ENCODE data around the gene EIF3F. TPM values are rescaled to one million over a fixed set of nuclear protein-coding genes. Genes with fewer than 3 reads are reported as not detected.
"Not testable (repeated sequence)": the region's sequence is repeated elsewhere in the genome, so short reads cannot be mapped to it uniquely, and the experiment has no call there.

EIF3F gene
- total RNA-seq, 2 experiments from 2014 or later = 212 to 222 TPM

- ATAC-seq (no peak), DNase-seq (no peak)
- Mint-ChIP-seq H3K27me3 (ENCODE audit: low read depth) (peaks cover 10% of the 10 kb centered on the region), H3K9me3 (ENCODE audit: insufficient read depth) (no peaks in the 10 kb centered on the region), H3K4me3 (no peak overlapping the region), H3K36me3 (ENCODE audit: low read depth) (no peaks in the 10 kb centered on the region), H3K4me1 (ENCODE audit: low read depth) (no peaks in the 10 kb centered on the region), H3K27ac (no peak overlapping the region)
- ChIA-PET POLR2A (no interaction called here), CTCF (interaction anchor here (0.7 to 1.2 kb wide), 3 partner anchors 19 to 88 kb away, joined by 3 to 4 read pairs (median 3); no protein-coding TSS in a partner anchor)
Measured at GRCh38 chr11:7969756-7970646, 17.1 kb upstream of the EIF3F start.

- peaks cover 8% of the 10 kb centered on the region for H3K27me3 Mint-ChIP-seq (ENCODE audit: low read depth)
- H3K9me3 Mint-ChIP-seq (ENCODE audit: insufficient read depth) = no peaks in the 10 kb centered on the region
- ChIA-PET POLR2A (no interaction called here), CTCF (no interaction called here)
- no peak overlapping the region for H3K27ac Mint-ChIP-seq
- no peaks in the 10 kb centered on the region for H3K4me1 Mint-ChIP-seq (ENCODE audit: low read depth)
- ATAC-seq = no peak
- no peak for DNase-seq
- H3K4me3 Mint-ChIP-seq = no peak overlapping the region
- H3K36me3 Mint-ChIP-seq (ENCODE audit: low read depth) = no peaks in the 10 kb centered on the region
Measured at GRCh38 chr11:7971846-7972245, 15.3 kb upstream of the EIF3F start.

GRCh38 chr11:7973011-7973410 lies 14.1 kb upstream of the EIF3F start:
- Mint-ChIP-seq H3K4me1 (ENCODE audit: low read depth) (no peaks in the 10 kb centered on the region), H3K9me3 (ENCODE audit: insufficient read depth) (no peaks in the 10 kb centered on the region), H3K36me3 (ENCODE audit: low read depth) (no peaks in the 10 kb centered on the region), H3K27me3 (ENCODE audit: low read depth) (peaks cover 6% of the 10 kb centered on the region), H3K4me3 (no peak overlapping the region), H3K27ac (no peak overlapping the region)
- no peak for ATAC-seq
- ChIA-PET CTCF (no interaction called here), POLR2A (interaction anchor here (0.6 kb wide), 1 partner anchor 261 kb away, joined by 3 read pairs; no protein-coding TSS in a partner anchor)
- no peak for DNase-seq

- ChIA-PET POLR2A (no interaction called here), CTCF (interaction anchor here (0.8 to 2.8 kb wide), 2 partner anchors 12 to 82 kb away, joined by 3 to 10 read pairs; partner anchors contain the start of gene EIF3F)
- Mint-ChIP-seq H3K4me3 (no peak overlapping the region), H3K4me1 (ENCODE audit: low read depth) (no peaks in the 10 kb centered on the region), H3K36me3 (ENCODE audit: low read depth) (no peaks in the 10 kb centered on the region), H3K9me3 (ENCODE audit: insufficient read depth) (no peaks in the 10 kb centered on the region), H3K27me3 (ENCODE audit: low read depth) (peaks cover 2% of the 10 kb centered on the region), H3K27ac (no peak overlapping the region)
- DNase-seq (no peak), ATAC-seq (no peak)
Measured at GRCh38 chr11:7974668-7975067, 12.5 kb upstream of the EIF3F start.

- ATAC-seq = no peak
- ChIA-PET CTCF (interaction anchor here (1.7 to 2.1 kb wide), 2 partner anchors 10 to 56 kb away, joined by 3 to 13 read pairs; partner anchors contain the start of gene EIF3F), POLR2A (no interaction called here)
- Mint-ChIP-seq H3K27me3 (ENCODE audit: low read depth) (no peaks in the 10 kb centered on the region), H3K4me1 (ENCODE audit: low read depth) (no peaks in the 10 kb centered on the region), H3K4me3 (no peak overlapping the region), H3K9me3 (ENCODE audit: insufficient read depth) (no peaks in the 10 kb centered on the region), H3K27ac (no peak overlapping the region), H3K36me3 (ENCODE audit: low read depth) (no peaks in the 10 kb centered on the region)
- no peak for DNase-seq
Measured at GRCh38 chr11:7977232-7977917, 9.8 kb upstream of the EIF3F start.

- H3K4me1 Mint-ChIP-seq (ENCODE audit: low read depth) = peaks cover 11% of the 10 kb centered on the region
- DNase-seq = no peak
Measured at GRCh38 chr11:7981619-7982157, 5.4 kb upstream of the EIF3F start.

GRCh38 chr11:7982582-7983119 lies 4.5 kb upstream of the EIF3F start:
- POLR2A ChIA-PET = no interaction called here
- DNase-seq (no peak), ATAC-seq (no peak)
- CTCF ChIA-PET = interaction anchor here (1.4 kb wide), 1 partner anchor 90 kb away, joined by 5 read pairs; no protein-coding TSS in a partner anchor
- H3K4me1 Mint-ChIP-seq (ENCODE audit: low read depth) = peaks cover 14% of the 10 kb centered on the region
- no peak overlapping the region for H3K27ac Mint-ChIP-seq
- no peak overlapping the region for H3K4me3 Mint-ChIP-seq
- no peaks in the 10 kb centered on the region for H3K27me3 Mint-ChIP-seq (ENCODE audit: low read depth)
- no peaks in the 10 kb centered on the region for H3K9me3 Mint-ChIP-seq (ENCODE audit: insufficient read depth)
- peaks cover under 1% of the 10 kb centered on the region for H3K36me3 Mint-ChIP-seq (ENCODE audit: low read depth)

More at GRCh38 chr11:7981619-7982157, 5.4 kb upstream of the EIF3F start:
- Mint-ChIP-seq H3K9me3 (ENCODE audit: insufficient read depth) (no peaks in the 10 kb centered on the region), H3K36me3 (ENCODE audit: low read depth) (no peaks in the 10 kb centered on the region), H3K27me3 (ENCODE audit: low read depth) (no peaks in the 10 kb centered on the region), H3K4me3 (no peak overlapping the region), H3K27ac (no peak overlapping the region)
- ChIA-PET POLR2A (no interaction called here), CTCF (interaction anchor here (1.4 kb wide), 1 partner anchor 89 kb away, joined by 5 read pairs; no protein-coding TSS in a partner anchor)
- ATAC-seq = no peak

GRCh38 chr11:7983832-7984590 lies 3.1 kb upstream of the EIF3F start:
- Mint-ChIP-seq H3K27ac (no peak overlapping the region), H3K4me3 (no peak overlapping the region), H3K27me3 (ENCODE audit: low read depth) (no peaks in the 10 kb centered on the region), H3K4me1 (ENCODE audit: low read depth) (peaks cover 23% of the 10 kb centered on the region), H3K36me3 (ENCODE audit: low read depth) (peaks cover 5% of the 10 kb centered on the region), H3K9me3 (ENCODE audit: insufficient read depth) (no peaks in the 10 kb centered on the region)
- DNase-seq = no peak
- CTCF ChIA-PET = interaction anchor here (3.5 kb wide), 1 partner anchor 91 kb away, joined by 97 read pairs; no protein-coding TSS in a partner anchor
- POLR2A ChIA-PET = no interaction called here
- no peak for ATAC-seq

GRCh38 chr11:7987560-7987883 lies 385 bp downstream of the EIF3F start:
- ATAC-seq; H3K9me3 Mint-ChIP-seq (ENCODE audit: insufficient read depth); H3K27me3 Mint-ChIP-seq (ENCODE audit: low read depth); DNase-seq: not testable (repeated sequence)
- peaks cover 30% of the 10 kb centered on the region for H3K36me3 Mint-ChIP-seq (ENCODE audit: low read depth)
- peak overlapping the region; percentile 94 for H3K27ac Mint-ChIP-seq
- CTCF ChIA-PET = interaction anchor here (0.6 to 3.5 kb wide), 23 partner anchors 9 to 474 kb away, joined by 3 to 97 read pairs (median 4); partner anchors contain the start of gene PPFIBP2
- peaks cover 35% of the 10 kb centered on the region for H3K4me1 Mint-ChIP-seq (ENCODE audit: low read depth)
- peak overlapping the region; percentile 94 for H3K4me3 Mint-ChIP-seq
- POLR2A ChIA-PET = interaction anchor here (1.0 to 1.3 kb wide), 6 partner anchors 9 to 701 kb away, joined by 3 to 5 read pairs (median 3); partner anchors contain the start of genes RPL27A and TRIM66

GRCh38 chr11:7994581-7995278 lies 7.6 kb downstream of the EIF3F start:
- H3K36me3 Mint-ChIP-seq (ENCODE audit: low read depth) = peaks cover 74% of the 10 kb centered on the region
- ChIA-PET POLR2A (no interaction called here), CTCF (interaction anchor here (1.4 kb wide), 1 partner anchor 104 kb away, joined by 3 read pairs; no protein-coding TSS in a partner anchor)
- no peak for ATAC-seq
- no peak for DNase-seq
- no peak overlapping the region for H3K4me3 Mint-ChIP-seq
- H3K27ac Mint-ChIP-seq = peak overlapping the region; percentile 71
- H3K9me3 Mint-ChIP-seq (ENCODE audit: insufficient read depth) = no peaks in the 10 kb centered on the region
- no peaks in the 10 kb centered on the region for H3K27me3 Mint-ChIP-seq (ENCODE audit: low read depth)
- H3K4me1 Mint-ChIP-seq (ENCODE audit: low read depth) = peaks cover 23% of the 10 kb centered on the region

Data from activated CD8-positive, alpha-beta T cell treated with anti-CD3 and anti-CD28 coated beads, Interleukin-2, amount 10 ng/mL, durations not matched to agents 7 days and 5 days (primary cell).